Measurements from ENCODE around the gene BAIAP2. TPM values are rescaled to one million over a fixed set of nuclear protein-coding genes. Genes with fewer than 3 reads are reported as not detected.

The BAIAP2 gene
- total and polyA plus RNA-seq, 2 of the 13 experiments (the other 11 are each of a cell fraction or from before 2014, with no cell fraction given), result 22.5 to 24.0 TPM

- TF ChIP-seq CCAR2 (optimal IDR thresholded peaks at IDR 0.05; ENCODE audit: low read depth, low read length), result no peak
- TF ChIP-seq YEATS4 (CRISPR knock-in tag; IDR thresholded peaks at IDR 0.05; ENCODE audit: borderline replicate concordance), result 0 out of 2 replicates have a peak, but pooled peaks have one; percentile 17
- TF ChIP-seq NCOA2 (CRISPR knock-in tag; IDR thresholded peaks at IDR 0.05), result 0 out of 2 replicates have a peak, but pooled peaks have one; percentile 14
- no peak for TF ChIP-seq ZBTB40 (IDR thresholded peaks at IDR 0.05)
- TF ChIP-seq ZBTB40 (CRISPR knock-in tag; IDR thresholded peaks at IDR 0.05), result 0 out of 2 replicates have a peak, but pooled peaks have one; percentile 18
- TF ChIP-seq TARDBP (CRISPR knock-in tag; IDR thresholded peaks at IDR 0.05), result 0 out of 2 replicates have a peak, but pooled peaks have one; percentile 11
- no peak for TF ChIP-seq NR2F6 (IDR thresholded peaks at IDR 0.05)
- TF ChIP-seq NR2F6 (CRISPR knock-in tag; IDR thresholded peaks at IDR 0.05), result 0 out of 2 replicates have a peak, but pooled peaks have one; percentile 21
- 0 out of 2 replicates have a peak, but pooled peaks have one; percentile 45 for TF ChIP-seq ZNF788 (CRISPR knock-in tag; IDR thresholded peaks at IDR 0.05; ENCODE audit: borderline replicate concordance)
- no peak for TF ChIP-seq NFIB (CRISPR knock-in tag; IDR thresholded peaks at IDR 0.05; ENCODE audit: borderline replicate concordance)
- TF ChIP-seq ZKSCAN1 (IDR thresholded peaks at IDR 0.05; ENCODE audit: low read length), result no peak
- no peak for TF ChIP-seq ZSCAN30 (CRISPR knock-in tag; IDR thresholded peaks at IDR 0.05)
These were observed 16.7 kb upstream of the BAIAP2 start (continued) for GRCh38 chr17:81018044-81018802.
